Myocyte (in vitro differentiated cells): ENCODE measurements around the gene IGLON5. TPM values are rescaled to one million over a fixed set of nuclear protein-coding genes. Genes with fewer than 3 reads are reported as not detected.
A peak's percentile ranks its signal among the peaks of the same experiment; 100 is the strongest.

ENCODE experiments used
- DNase-seq: peaks from one replicate; pipeline ENCODE4 v3.0.0-alpha.2; 2012; ENCODE audit warnings: low read depth
- polyA plus RNA-seq: library from polyadenylated mRNA; unstranded; fragments of >200 nt; gene quantifications from one replicate; pipeline ENCODE4 v1.2.1, GENCODE V29; 2012; ENCODE audit warnings: missing spikeins
- total RNA-seq: library from RNA; depleted of rRNA; stranded (reverse); fragments of >200 nt; gene quantifications from 2 replicates; pipeline ENCODE4 v1.2.3, GENCODE V29; 2014

Gene IGLON5
- not detected in 2 replicates for total RNA-seq
- 0.08 TPM for polyA plus RNA-seq

GRCh38 chr19:51311351-51312257, at the start of gene IGLON5:
Gene IGLON5, plus strand, starts transcription at chr19:51311644. Its CDS starts 204 bp downstream, at chr19:51311848.
- DNase-seq: no peak

DNA sequence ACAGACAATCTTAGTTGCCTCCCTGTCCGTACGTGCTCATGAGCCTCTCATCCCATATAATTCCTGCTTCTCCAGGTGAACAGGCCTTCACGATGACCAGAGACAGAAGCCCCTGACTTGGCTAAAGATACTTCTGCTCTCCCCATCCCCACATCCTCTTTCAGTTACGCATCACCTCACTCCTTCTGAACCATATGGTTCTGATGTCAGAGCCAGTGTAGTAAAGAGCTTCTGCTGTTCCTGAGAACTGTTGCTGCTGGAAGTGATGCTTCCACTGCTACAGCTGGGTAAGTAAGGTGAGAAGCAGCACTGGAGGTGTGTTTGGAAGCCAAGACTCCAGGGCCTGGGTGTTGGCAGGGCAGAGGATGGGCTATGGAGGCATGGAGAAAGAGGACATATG, 47.6 kb upstream of the IGLON5 start:
- no peak for DNase-seq

DNA sequence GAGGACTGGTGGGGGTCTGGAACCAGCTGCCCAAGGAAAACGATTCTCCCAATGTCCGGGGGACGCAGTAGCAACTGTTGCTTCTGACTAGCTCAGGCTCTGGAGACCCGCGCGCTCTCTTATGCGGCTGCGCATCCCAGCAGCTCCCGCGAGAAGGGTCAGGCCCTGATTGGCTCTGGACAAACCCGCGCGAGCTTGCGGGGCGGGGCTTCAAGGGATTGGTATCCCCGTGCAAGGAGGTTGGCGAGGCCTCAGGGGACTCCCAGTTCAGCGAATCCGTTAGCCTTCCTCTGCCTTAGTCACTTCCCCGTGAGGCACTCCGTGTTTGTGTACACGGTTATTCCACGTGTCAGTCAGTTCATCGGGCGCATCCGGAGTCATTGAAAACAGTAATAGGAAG, 40.4 kb upstream of the IGLON5 start:
- no peak for DNase-seq

DNA sequence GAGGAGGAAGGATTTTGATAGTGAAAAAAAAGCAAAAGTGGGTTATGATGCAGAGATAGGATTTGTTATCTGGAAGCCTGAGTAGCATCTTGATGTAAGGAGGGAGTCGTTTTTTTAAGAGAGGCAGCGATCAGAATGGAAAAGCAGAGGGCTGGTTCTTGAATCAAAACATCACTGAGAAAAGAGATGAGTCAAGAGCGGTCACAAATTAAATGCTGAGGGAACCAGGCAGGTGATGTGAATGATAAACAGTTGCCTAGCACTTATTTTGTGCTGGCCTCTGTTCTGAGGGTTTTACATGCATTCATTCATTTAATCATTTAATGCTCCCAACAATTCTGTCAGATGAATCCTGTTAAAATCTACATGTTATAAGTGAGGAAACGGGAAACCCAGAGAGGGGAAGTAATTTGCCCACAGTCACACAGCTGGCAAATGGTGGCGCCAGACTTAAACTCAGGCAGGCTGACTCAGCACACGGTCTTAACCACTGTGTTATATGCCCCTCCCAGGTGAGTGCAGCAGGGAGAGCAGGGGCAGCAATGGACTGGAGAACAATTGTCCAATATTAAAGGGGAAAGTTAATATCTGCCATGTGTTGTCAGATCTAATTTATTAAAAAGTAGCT, 39.1 kb upstream of the IGLON5 start:
- DNase-seq: no peak

DNA sequence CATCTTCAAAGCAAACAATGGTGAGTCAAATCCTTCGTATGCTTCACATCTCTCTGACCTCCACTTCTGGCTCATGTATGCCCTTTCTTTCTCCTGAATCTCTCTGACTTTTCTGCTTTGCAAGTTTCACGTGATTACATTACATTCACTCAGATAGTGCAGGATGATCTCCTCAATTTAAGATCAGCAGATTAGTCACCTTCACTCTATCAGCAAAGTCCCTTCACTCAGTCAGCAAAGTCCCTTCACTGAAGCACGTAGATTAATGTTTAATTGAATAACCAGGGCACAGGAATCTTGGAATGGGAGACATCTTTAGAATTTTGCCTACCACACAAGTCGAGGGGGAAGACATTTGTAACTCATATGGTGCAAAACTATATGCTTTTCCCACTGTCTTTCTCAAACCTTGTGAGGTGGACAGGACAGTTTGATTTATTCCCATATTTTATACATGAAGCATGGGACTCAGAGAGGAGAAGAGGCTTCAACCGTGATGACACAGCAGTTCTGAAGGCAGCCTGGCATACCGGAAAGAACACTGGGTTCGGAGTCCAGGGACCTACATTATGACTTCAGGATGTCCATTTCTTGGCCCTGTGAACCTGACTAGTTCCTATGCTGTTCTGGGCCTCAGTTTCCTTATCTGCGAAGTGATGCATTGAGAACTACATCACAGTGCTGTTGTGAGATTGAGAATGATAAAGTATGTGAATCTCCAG, 37.2 kb upstream of the IGLON5 start:
- no peak for DNase-seq

DNA sequence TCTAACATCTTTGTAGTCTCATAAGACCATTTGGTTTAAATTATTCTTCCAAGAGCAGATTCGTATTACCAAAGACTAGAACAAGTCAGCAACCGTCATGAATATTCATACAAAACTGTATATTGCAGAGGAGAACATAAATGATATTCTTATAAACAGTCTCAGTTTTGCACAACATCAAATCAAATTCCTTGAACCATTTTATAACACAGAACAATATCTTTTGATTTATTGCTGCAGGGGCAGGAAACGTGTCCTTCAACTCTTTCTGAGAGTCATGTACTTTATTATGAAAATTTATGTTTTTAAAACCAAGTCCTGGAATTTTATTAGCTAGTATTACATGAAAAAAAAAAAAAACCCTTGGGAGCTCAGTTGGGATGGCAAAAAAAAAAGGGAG, 34.3 kb upstream of the IGLON5 start:
- no peak for DNase-seq

DNA sequence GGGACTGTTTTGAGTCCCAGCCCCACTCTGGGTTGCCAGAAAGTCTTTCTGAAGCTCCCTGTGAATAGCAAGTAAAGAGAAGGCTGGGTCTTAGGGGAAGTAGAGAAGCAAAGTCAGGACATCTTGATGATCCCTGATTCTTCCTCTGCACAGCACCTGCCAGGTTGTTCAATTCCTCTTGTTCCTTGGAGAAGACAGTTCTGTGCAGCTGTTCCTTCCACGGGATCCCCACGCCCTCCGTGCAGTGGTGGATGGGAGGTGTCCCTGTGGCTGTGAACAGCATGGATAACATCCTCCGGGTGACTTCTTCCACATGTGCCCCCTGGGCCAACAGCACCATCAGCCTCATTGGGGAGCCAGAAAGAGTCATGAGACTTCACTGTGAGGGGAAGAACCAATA, 29.1 kb upstream of the IGLON5 start:
- DNase-seq: no peak

GRCh38 chr19:51285682-51286081, 25.8 kb upstream of the IGLON5 start:
- DNase-seq: no peak

- no peak for DNase-seq
Measured at GRCh38 chr19:51289635-51290034, 21.8 kb upstream of the IGLON5 start.

DNA sequence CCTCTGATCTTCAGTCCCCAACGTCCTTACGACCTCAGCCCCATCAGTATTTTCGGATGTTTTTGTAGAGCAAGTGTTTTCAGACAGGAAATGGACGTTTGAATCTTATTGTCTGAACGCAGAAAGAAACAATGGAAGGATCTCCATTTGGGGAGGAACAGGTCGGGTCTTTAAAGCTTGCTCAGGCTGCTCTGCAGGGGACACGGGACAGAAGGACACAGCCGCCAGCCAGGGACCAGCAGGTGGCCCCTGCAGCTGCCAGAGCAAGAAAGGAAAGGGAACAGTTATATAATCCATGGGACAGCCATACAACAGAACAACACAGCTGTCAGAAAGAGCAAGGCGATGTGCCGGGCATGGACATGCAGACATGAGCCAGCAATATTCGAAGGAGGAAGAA, 18.5 kb upstream of the IGLON5 start:
- DNase-seq: peak; percentile 6

DNA sequence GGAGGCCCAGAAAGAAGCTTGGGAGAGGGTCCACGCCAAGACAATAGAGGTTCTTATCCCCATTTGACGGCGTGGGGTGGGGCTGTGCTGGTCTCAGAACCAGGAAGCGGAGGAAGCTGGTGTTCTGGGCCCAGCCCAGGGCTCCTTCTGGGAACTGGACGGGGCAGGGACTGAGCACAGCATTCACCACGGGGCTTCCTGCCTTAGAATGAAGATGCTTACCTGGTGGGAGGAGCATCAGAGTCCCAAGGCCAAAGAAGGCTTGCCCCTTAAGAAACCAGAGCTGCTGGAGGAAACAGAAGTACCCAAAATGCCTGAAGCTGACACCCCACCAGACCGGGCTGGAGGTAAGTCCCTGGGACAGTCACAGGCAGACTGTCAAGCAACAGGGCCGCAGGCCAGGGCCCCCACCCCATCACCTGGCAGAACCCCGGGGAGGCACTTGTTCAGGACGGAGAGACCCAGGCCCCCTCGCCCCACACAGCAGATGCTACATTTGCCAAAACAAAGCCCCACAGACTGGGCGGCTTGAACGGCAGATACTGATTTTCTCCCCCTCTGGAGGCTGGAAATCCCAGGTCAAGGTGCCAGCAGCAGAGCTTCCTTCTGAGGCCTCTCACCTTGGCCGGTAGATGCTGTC, 17.8 kb upstream of the IGLON5 start:
- DNase-seq: no peak

DNA sequence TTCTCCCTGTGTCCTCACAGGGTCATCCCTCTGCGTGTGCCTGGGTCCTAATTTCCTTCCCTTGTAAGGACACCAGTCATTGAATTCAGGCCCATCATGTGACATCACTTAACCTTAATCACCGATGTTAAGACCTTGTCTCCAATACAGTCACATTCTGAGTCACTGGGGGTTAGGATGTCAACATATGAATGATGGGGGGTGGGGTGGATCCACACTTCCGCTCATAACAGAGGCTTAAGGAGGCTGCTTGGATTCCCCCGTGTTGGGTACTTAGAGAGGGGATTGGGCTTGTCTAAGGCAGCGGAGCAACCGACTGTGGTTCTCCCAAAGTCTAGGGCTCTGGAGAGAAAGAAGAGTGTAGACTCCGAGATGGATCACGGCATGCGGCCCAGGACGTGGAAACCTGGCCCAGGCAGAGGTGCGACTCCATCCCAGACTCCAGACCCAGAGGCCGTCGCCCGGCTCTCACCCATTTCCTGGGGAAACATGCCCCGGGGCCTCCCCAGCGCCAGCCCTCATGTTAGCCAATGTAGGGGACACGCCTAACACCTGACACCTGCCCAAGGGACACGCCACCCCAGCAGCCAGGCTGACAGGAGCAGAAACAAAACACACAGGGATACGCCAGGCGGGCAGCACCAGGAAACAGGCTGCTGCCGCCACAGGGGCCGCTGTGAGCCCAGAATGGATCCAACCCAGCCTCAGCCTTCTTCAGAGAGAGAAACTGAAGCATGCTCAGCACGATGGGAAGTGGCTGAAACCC, 17.1 kb upstream of the IGLON5 start:
- no peak for DNase-seq

DNA sequence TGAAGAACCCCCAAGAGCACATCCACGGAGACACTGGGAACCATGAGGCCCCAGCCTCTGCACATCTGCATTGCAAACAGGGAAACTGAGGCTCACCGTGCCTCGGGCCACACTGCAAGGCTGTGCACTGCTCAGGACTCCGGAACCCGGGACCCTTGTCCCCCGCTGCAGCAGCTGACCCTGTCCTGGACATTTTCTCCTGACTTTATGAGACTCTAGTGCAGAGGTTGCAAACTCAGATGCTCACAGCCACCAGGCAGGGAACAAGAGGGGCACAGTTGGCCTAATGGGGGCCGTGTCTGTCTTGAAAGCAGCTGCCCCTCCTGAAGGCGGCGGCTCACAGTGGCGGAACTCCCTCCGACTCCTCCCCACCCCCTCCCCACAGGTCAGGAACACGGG, 16.5 kb upstream of the IGLON5 start:
- no peak for DNase-seq

DNA sequence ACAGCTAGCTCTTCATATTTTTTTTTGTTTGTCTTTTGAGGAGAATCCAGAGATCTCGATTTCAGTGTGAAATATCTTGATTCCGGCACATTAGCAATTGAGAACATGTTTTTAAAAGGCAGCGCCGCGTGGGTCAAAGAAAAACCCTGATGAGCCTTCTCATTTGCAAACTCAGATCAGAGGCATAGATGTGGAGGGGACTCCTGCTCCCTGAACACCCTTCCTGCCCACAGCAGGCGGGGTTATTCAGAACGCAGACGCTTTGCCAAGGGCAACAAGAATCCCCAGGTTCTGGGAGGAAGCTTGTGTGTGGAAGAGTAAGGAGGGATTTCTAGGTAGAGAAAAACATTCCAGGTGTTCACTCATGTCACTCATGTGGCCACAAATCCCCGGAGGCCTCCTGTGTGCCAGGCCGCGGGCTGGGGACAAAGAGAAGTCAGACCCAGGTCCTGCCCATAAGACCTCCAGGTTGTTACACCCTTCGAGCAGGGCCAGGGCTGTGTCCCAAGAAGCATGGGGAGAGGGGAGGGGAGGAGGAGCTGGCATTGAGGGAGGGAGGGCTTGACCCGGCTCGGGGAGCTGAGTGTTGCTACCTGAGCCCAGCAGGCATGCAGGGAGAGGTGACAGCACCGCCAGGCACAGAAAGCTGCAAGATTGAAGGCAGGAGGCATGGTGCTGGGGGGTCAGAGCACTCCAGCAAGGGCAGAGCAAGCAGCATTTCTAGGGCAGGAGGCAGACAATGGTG, 15.9 kb upstream of the IGLON5 start:
- no peak for DNase-seq

DNA sequence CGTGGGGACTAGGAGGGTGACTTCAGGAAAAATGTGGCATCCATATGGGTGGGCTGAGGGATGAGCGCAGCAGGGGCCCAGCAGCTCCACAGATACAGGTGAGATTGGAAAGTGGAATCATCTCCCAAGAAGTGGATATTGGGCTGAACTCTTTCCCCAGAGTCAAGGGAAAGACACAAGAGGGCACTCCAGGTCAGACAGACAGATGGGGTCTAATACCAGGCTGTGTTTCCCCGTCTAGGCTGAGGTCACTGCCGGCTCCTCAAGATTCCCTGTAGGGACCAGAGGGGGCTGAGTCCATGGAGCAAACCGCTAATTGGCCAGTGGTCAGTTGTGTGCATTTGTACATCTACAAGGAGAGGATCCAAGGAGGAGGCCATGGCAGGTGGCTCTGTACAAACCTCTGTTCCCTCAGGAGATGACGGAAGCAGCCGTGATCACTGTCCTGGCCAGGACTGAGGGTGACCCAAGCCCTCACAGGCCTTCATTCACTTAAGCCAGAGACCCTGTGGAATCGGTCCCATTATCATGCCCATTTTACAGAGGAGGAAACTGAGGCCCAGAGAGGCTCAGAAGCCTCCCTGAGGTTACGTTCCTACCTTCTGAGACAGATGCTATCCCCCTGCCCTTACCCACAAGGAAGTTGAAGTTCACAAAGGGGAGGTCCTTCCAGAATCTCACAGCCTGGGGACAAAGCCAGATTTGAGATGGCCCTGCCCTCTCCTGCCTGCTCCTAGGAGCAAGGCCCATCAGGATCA, 14.9 kb upstream of the IGLON5 start:
- no peak for DNase-seq

DNA sequence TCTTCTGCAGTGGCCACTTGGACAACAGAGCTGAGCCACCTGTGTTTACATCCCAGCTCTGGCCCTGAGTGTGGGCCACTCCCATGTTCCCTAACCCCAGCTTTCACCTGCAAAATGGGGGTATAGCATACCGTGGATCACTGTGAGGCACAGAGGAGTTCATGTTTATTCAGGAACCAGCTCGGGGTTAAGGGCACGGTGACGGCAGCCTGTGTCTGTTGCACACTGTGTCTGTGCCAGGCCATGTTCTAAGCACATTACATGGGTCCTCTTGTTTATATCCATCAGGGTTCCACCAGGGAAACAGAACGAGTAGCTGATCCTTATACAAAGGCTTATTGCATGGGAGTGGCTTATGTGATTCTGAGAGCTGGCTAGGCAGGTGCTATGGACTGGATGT, 14.0 kb upstream of the IGLON5 start:
- no peak for DNase-seq

GRCh38 chr19:51301266-51301665, 10.2 kb upstream of the IGLON5 start:
- no peak for DNase-seq

GRCh38 chr19:51305479-51305878, 6.0 kb upstream of the IGLON5 start:
- no peak for DNase-seq

- no peak for DNase-seq
Measured at GRCh38 chr19:51316688-51317087, 5.2 kb downstream of the IGLON5 start.
